HepG2 (cell line): ENCODE data around the gene PRMT7. TPM values are rescaled to one million over a fixed set of nuclear protein-coding genes. Genes with fewer than 3 reads are reported as not detected.

ENCODE experiments used
- FUBP1 ChIP-seq: sonication (generic); formaldehyde crosslinking; IDR thresholded peaks from 2 replicates; pipeline ENCODE4 v1.5.1; 2020; ENCODE audit warnings: missing genetic modification reagents, mild to moderate bottlenecking, borderline replicate concordance
- ISX ChIP-seq: sonication (generic); formaldehyde crosslinking; conservative IDR thresholded peaks from 2 replicates; pipeline ENCODE4 v1.5.0; 2020; ENCODE audit warnings: missing genetic modification reagents
- MEF2D ChIP-seq: sonication (generic); formaldehyde crosslinking; IDR thresholded peaks from 2 replicates; pipeline ENCODE4 v1.5.1; 2020; ENCODE audit warnings: mild to moderate bottlenecking, missing genetic modification reagents
- MLXIP ChIP-seq: sonication (generic); formaldehyde crosslinking; IDR thresholded peaks from 2 replicates; pipeline ENCODE4 v1.9.0; 2021; ENCODE audit warnings: missing genetic modification reagents, borderline replicate concordance
- NFKB2 ChIP-seq: sonication (generic); formaldehyde crosslinking; IDR thresholded peaks from 2 replicates; pipeline ENCODE4 v1.4.0; 2020; ENCODE audit warnings: missing genetic modification reagents, borderline replicate concordance
- THAP7 ChIP-seq: sonication (generic); formaldehyde crosslinking; IDR thresholded peaks from 2 replicates; pipeline ENCODE4 v1.8.1; 2023; ENCODE audit warnings: mild to moderate bottlenecking, missing genetic modification reagents
- TP53 ChIP-seq: sonication (generic); formaldehyde crosslinking; conservative IDR thresholded peaks from 2 replicates; pipeline ENCODE4 v1.4.0; 2020; ENCODE audit warnings: missing genetic modification reagents
- ZBTB39 ChIP-seq: sonication (generic); formaldehyde crosslinking; IDR thresholded peaks from 2 replicates; pipeline ENCODE4 v1.5.0; 2020; ENCODE audit warnings: missing genetic modification reagents
- ZNF143 ChIP-seq: sonication (generic); formaldehyde crosslinking; IDR thresholded peaks from 2 replicates; pipeline ENCODE4 v1.4.0; 2020; ENCODE audit warnings: missing genetic modification reagents
- ZNF496 ChIP-seq: sonication (generic); formaldehyde crosslinking; IDR thresholded peaks from 2 replicates; pipeline ENCODE4 v1.8.1; 2023; ENCODE audit warnings: mild to moderate bottlenecking, moderate library complexity, missing genetic modification reagents; ENCODE audit not compliant: insufficient replicate concordance
- polyA plus RNA-seq, 8 experiments: library from polyadenylated mRNA; depleted of rRNA in 3 of 8; stranded (reverse) in 7 of 8; unstranded in 1 of 8; fragments of >200 nt; fragmentation: Illumina TruSeq in 4 of 8; extraction: Trizol in 4 of 8; gene quantifications; 2 replicates each; pipeline versions ENCODE4 v1.2.1 to v1.2.3, GENCODE V29; 2011 to 2016; ENCODE audit warnings: low read depth in 4 of 8, missing spikeins in 1 of 8, mixed read lengths in 1 of 8; ENCODE audit not compliant: insufficient read depth in 1 of 8
- total RNA-seq, 5 experiments: library from RNA; depleted of rRNA; stranded (reverse); fragments of >200 nt; fragmentation: Illumina TruSeq; extraction: Trizol; gene quantifications; 2 replicates each; pipeline ENCODE4 v1.2.3, GENCODE V29; 2016; ENCODE audit warnings: low read depth in 1 of 5
- TF ChIP-seq, protein P1 (sequence below): sonication (generic); formaldehyde crosslinking; IDR thresholded peaks from one replicate; pipeline ENCODE4 v1.5.1; 2020; ENCODE audit warnings: mild to moderate bottlenecking, missing genetic modification reagents; ENCODE audit errors: not compliant biosample characterization

PRMT7 gene
- total and polyA plus RNA-seq, 2 of the 13 experiments (the other 11 are each of a cell fraction or from before 2014, with no cell fraction given) = 47.5 to 55.0 TPM

DNA sequence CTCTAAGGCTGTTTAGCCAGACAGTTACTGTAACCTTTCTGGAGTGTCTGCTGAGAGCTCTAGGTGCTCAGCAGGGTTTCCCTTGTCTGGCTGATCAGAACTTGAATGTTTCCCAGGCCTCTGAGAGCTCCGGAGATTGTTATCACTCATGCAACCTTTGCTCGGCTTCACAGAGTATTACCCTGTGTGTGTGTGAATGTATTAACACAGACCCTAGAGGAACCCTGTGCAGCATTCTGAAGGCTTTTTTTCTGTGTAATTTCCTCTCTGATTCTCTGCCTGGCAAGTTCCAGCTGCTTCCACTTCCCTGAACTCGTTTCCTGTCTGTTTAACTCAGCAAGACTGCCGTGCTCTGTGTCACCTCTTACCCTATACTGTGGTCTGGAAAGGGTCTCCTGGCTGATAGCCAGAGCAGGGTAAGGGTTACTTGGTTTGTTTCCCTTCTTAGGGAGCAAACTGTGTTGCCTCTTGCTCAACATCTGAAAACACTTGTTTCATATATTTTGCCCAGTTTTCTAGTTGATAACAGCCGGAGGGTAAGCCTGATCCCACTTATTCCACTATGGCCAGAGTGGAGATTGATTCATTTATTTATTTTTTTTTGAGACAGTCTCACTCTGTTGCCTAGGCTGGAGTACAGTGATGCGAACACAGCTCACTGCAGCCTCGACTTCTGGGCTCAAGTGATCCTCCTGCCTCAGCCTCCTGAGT, 21.7 kb downstream of the PRMT7 start (continued):
- TF ChIP-seq, protein P1, sequence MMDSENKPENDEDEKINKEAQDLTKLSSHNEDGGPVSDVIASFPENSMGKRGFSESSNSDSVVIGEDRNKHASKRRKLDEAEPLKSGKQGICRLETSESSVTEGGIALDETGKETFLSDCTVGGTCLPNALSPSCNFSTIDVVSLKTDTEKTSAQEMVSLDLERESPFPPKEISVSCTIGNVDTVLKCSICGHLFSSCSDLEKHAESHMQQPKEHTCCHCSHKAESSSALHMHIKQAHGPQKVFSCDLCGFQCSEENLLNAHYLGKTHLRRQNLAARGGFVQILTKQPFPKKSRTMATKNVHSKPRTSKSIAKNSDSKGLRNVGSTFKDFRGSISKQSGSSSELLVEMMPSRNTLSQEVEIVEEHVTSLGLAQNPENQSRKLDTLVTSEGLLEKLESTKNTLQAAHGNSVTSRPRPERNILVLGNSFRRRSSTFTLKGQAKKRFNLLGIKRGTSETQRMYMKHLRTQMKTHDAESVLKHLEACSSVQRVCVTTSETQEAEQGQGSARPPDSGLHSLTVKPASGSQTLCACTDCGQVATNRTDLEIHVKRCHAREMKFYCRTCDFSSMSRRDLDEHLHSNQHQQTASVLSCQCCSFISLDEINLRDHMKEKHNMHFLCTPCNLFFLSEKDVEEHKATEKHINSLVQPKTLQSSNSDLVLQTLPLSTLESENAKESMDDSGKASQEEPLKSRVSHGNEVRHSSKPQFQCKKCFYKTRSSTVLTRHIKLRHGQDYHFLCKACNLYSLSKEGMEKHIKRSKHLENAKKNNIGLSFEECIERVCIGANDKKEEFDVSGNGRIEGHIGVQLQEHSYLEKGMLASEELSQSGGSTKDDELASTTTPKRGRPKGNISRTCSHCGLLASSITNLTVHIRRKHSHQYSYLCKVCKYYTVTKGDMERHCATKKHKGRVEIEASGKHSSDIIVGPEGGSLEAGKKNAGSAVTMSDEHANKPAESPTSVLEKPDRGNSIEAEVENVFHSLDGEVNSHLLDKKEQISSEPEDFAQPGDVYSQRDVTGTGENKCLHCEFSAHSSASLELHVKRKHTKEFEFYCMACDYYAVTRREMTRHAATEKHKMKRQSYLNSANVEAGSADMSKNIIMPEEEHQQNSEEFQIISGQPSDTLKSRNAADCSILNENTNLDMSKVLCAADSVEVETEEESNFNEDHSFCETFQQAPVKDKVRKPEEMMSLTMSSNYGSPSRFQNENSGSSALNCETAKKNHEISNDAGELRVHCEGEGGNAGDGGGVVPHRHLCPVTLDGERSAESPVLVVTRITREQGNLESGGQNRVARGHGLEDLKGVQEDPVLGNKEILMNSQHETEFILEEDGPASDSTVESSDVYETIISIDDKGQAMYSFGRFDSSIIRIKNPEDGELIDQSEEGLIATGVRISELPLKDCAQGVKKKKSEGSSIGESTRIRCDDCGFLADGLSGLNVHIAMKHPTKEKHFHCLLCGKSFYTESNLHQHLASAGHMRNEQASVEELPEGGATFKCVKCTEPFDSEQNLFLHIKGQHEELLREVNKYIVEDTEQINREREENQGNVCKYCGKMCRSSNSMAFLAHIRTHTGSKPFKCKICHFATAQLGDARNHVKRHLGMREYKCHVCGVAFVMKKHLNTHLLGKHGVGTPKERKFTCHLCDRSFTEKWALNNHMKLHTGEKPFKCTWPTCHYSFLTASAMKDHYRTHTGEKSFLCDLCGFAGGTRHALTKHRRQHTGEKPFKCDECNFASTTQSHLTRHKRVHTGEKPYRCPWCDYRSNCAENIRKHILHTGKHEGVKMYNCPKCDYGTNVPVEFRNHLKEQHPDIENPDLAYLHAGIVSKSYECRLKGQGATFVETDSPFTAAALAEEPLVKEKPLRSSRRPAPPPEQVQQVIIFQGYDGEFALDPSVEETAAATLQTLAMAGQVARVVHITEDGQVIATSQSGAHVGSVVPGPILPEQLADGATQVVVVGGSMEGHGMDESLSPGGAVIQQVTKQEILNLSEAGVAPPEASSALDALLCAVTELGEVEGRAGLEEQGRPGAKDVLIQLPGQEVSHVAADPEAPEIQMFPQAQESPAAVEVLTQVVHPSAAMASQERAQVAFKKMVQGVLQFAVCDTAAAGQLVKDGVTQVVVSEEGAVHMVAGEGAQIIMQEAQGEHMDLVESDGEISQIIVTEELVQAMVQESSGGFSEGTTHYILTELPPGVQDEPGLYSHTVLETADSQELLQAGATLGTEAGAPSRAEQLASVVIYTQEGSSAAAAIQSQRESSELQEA (CRISPR knock-in tag) = no peak
- TF ChIP-seq ZNF143 (no peak), THAP7 (CRISPR knock-in tag) (no peak), FUBP1 (CRISPR knock-in tag) (no peak), ISX (no peak), MLXIP (no peak), ZBTB39 (CRISPR knock-in tag) (peak; percentile 39; the same call in 1 of the 2 replicates), NFKB2 (CRISPR knock-in tag) (no peak), ZNF496 (no peak), MEF2D (CRISPR knock-in tag) (peak; percentile 57; the same call in 1 of the 2 replicates), TP53 (no peak)
